GM18511 (cell line): ENCODE measurements around the gene BCAS1.

Source experiments
- ATAC-seq: cut with Tn5 transposase; IDR thresholded peaks from one replicate; pipeline ENCODE4 v1.9.1; 2021; ENCODE audit warnings: mild to moderate bottlenecking, moderate library complexity; ENCODE audit not compliant: unreplicated experiment

The BCAS1 gene

DNA sequence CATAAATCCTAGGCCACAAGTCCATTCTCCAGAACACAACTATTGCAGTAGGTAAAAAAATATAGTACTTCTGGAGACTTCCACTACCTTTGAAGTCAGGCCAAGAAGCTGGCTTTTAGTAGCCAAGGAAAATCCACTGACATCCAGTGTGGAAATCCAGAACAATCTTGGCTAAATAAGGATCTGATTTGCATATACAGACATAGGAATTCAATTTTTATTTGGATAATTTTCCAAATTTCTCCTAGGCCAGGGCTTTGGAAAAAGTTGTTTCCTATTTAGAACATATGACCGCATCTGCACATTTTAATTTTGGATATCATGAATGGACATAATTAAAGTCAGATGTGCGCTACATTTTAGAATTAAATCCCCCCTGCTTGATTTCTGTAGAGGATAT lies 100.2 kb downstream of the BCAS1 start:
- no peak for ATAC-seq

DNA sequence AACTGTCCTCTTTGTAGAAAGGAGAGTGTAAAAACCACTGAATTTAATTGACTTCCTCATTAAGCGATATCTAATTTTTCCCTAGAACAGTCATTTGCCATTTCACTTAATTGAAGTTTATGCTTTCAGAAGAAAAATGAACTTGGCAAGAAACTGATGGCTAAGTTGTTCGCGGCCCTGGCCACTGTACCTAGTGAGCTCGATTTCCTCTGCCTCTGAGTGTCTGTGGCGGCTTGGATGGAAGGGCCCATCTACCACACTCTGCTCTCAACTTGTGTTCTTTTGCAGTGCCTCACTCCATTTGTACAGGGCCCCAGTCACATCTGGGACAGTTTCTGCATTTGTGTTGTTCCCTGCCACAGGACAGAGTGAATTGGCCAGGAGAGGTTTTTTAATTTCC lies 102.9 kb downstream of the BCAS1 start:
- no peak for ATAC-seq

- no peak for ATAC-seq
These were observed 103.5 kb downstream of the BCAS1 start for GRCh38 chr20:53966774-53967398.

GRCh38 chr20:53964501-53965253 lies 105.7 kb downstream of the BCAS1 start:
- ATAC-seq = no peak

GRCh38 chr20:53964067-53964466 lies 106.3 kb downstream of the BCAS1 start:
- ATAC-seq = no peak

DNA sequence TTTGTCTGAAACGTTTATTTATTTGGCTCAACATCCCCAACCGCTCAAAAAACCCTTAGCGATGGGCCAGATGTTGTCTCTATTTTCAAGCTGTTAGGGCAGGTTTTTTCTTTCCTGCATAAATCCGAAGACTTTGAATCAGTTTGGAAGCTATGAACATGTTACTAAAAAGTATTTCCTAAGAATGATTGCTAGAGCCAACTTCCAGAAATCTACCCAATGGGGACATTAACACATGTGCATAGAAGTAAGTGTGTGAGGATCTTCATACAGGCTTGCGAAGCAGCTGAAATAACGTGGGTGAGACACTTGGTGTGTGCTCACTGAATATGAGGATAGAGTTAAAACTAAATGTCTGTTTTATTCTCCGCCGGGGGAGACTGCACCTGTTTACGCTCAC lies 106.8 kb downstream of the BCAS1 start:
- no peak for ATAC-seq

GRCh38 chr20:53962388-53962787 lies 108.0 kb downstream of the BCAS1 start:
- ATAC-seq = no peak

GRCh38 chr20:53961527-53961926 lies 108.9 kb downstream of the BCAS1 start:
- ATAC-seq = no peak

- no peak for ATAC-seq
These were observed 109.7 kb downstream of the BCAS1 start for GRCh38 chr20:53960579-53961272.

DNA sequence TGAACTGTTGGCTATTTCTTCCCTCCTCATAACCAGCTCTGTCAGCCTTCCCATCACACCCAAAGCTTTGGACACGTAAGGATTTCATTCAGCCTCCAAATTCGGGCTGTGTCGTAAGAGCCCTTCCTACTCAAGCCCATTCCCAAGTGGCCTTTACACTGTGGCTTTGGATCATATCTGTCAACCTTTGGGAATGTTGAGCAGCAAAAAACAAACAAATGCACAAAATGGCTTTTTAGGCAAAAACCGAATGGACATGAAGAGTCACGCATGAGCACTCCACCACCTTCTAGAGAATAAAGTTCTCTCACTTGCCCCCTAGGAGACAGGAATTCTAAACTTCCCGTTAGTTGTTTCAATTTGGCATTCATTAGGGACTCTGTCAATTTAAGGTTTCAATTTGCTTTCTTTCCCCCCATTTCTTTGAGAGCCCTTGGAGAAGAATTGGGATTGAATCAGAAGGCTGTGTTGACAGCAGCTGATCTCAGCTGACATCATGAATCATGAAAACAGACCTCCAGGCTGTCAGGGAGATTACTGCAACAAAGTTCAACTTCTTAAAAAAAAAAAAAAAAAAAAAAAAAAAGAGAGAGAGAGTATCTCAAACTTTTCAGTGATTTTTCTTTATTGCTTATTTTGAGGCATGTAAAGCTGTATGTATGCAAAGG lies 110.3 kb downstream of the BCAS1 start:
- no peak for ATAC-seq

- ATAC-seq = no peak
These were observed 112.1 kb downstream of the BCAS1 start for GRCh38 chr20:53958260-53958659.

- no peak for ATAC-seq
These were observed 112.8 kb downstream of the BCAS1 start for GRCh38 chr20:53957451-53958172.

- no peak for ATAC-seq
These were observed 114.2 kb downstream of the BCAS1 start for GRCh38 chr20:53956013-53956715.

DNA sequence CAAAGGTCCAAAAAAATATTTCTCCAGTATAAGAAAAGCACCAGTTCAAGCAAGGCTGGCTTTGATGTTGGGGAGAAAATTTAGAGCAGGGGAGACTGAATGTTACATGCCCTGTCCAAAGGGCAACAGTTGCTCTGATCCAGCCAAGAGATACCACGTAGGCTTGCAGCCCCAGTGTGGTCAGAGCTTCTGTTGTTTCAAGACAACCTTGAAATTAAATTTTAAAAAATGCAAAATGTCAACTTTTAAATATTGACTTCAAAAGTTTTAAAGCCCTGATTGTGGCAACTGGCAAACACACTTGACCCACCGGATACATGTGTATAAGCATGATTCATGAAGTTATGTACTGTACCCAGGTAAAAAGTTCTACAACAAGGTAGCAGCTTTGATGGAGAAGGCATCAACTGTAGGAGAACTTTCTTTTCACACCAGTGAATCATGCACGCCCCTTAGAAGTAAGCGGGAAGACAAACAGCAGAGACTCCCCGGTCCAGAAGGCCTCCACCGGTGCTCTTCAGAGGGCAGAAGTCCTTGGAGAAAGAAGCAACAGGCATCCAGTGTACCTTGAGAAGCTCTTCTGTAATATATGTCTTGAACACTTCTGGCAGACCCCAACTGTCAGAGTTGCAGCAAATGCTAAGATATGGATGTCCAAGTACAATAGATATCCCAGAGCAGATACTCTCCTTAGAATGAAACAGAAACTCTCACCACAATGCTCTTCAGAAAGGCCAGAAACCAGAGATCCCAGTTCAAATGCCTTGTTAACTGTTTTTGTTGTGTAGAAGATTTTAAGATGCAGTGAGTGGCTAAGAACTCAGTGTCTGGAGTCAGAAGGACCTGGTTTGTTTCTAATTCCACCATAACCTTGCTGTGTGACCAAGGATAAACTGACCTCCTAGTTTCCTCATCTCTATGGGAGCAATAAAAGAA lies 115.4 kb downstream of the BCAS1 start:
- no peak for ATAC-seq

- ATAC-seq = no peak
These were observed 117.8 kb downstream of the BCAS1 start for GRCh38 chr20:53952528-53953096.

DNA sequence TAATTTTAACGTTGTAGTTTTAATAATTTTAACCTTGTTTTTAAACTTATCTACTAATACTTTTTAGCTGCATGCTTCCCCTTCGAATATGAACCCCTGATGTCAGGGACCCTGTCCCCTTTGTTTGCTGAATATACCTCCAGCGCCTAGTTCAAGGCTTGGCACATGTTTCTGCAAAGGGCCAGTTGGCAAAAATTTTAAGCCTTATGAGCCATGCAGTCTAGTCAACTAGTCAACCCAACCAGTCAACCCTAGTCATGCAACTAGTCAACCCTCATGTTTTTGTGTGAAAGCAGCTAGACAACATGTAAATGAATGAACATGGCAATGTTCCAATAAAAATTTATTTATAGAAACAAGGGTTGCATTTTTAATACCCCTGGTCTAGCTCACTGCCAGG lies 119.8 kb downstream of the BCAS1 start:
- ATAC-seq = no peak

GRCh38 chr20:53950031-53950430 lies 120.4 kb downstream of the BCAS1 start:
- ATAC-seq = no peak

GRCh38 chr20:53949319-53949839 lies 121.0 kb downstream of the BCAS1 start:
- peak; percentile 94 for ATAC-seq
